ENCODE data around the gene ARF1.

ARF1 gene

GRCh38 chr1:228038387-228039005, 44.0 kb upstream of the ARF1 start:
- H3K4me3 ChIP-seq (ENCODE audit: low read depth, low read length), result no peak overlapping the region
- no peak for DNase-seq (ENCODE audit: low read depth)
- no peak for TF ChIP-seq CTCF (IDR thresholded peaks at IDR 0.05; ENCODE audit: control insufficient read depth, extremely low read depth, insufficient read depth)

GRCh38 chr1:228039006-228039903, 43.3 kb upstream of the ARF1 start:
- no peak for TF ChIP-seq CTCF (IDR thresholded peaks at IDR 0.05; ENCODE audit: control insufficient read depth, extremely low read depth, insufficient read depth)
- no peak for DNase-seq (ENCODE audit: low read depth)
- H3K4me3 ChIP-seq (ENCODE audit: low read depth, low read length), result no peak overlapping the region

GRCh38 chr1:228039986-228040385, 42.5 kb upstream of the ARF1 start:
- DNase-seq (ENCODE audit: low read depth), result no peak
- no peak overlapping the region for H3K4me3 ChIP-seq (ENCODE audit: low read depth, low read length)
- TF ChIP-seq CTCF (IDR thresholded peaks at IDR 0.05; ENCODE audit: control insufficient read depth, extremely low read depth, insufficient read depth), result no peak

- DNase-seq (ENCODE audit: low read depth), result no peak
- no peak overlapping the region for H3K4me3 ChIP-seq (ENCODE audit: low read depth, low read length)
- no peak for TF ChIP-seq CTCF (IDR thresholded peaks at IDR 0.05; ENCODE audit: control insufficient read depth, extremely low read depth, insufficient read depth)
Measured at GRCh38 chr1:228041316-228041715, 41.2 kb upstream of the ARF1 start.

- H3K4me3 ChIP-seq (ENCODE audit: low read depth, low read length), result no peak overlapping the region
- no peak for TF ChIP-seq CTCF (IDR thresholded peaks at IDR 0.05; ENCODE audit: control insufficient read depth, extremely low read depth, insufficient read depth)
- no peak for DNase-seq (ENCODE audit: low read depth)
Measured at GRCh38 chr1:228042508-228042907, 40.0 kb upstream of the ARF1 start.

GRCh38 chr1:228043281-228043848, 39.1 kb upstream of the ARF1 start:
- no peak overlapping the region for H3K4me3 ChIP-seq (ENCODE audit: low read depth, low read length)
- peak; percentile 4 for DNase-seq (ENCODE audit: low read depth)
- no peak for TF ChIP-seq CTCF (IDR thresholded peaks at IDR 0.05; ENCODE audit: control insufficient read depth, extremely low read depth, insufficient read depth)
